DND-41 (cell line): Measurements from ENCODE around the gene RAPGEF5.

Experiments used
- EZH2 ChIP-seq: IDR thresholded peaks from 3 replicates; pipeline ENCODE4 v1.6.1; 2012; ENCODE audit warnings: borderline replicate concordance, low read depth, mild to moderate bottlenecking, moderate library complexity, low read length, inconsistent platforms; ENCODE audit not compliant: severe bottlenecking
- TF ChIP-seq, protein P1 (sequence below): IDR thresholded peaks from 2 replicates; pipeline ENCODE4 v1.5.1; 2012; ENCODE audit warnings: borderline replicate concordance, low read length, moderate library complexity, mild to moderate bottlenecking; ENCODE audit not compliant: poor library complexity, severe bottlenecking; ENCODE audit errors: extremely low read depth

- TF ChIP-seq, protein P1, sequence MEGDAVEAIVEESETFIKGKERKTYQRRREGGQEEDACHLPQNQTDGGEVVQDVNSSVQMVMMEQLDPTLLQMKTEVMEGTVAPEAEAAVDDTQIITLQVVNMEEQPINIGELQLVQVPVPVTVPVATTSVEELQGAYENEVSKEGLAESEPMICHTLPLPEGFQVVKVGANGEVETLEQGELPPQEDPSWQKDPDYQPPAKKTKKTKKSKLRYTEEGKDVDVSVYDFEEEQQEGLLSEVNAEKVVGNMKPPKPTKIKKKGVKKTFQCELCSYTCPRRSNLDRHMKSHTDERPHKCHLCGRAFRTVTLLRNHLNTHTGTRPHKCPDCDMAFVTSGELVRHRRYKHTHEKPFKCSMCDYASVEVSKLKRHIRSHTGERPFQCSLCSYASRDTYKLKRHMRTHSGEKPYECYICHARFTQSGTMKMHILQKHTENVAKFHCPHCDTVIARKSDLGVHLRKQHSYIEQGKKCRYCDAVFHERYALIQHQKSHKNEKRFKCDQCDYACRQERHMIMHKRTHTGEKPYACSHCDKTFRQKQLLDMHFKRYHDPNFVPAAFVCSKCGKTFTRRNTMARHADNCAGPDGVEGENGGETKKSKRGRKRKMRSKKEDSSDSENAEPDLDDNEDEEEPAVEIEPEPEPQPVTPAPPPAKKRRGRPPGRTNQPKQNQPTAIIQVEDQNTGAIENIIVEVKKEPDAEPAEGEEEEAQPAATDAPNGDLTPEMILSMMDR, result no peak
- peak; percentile 6 for TF ChIP-seq EZH2
Measured at GRCh38 chr7:22083704-22084240, 273.2 kb downstream of the RAPGEF5 start.
